T-helper 2 cell treated with Interferon-gamma antibody and Interleukin-4, amounts not matched to agents 100 ng/mL and 5 ng/mL, for 36 hours (primary cell): ENCODE measurements around the gene EDC4. TPM values are rescaled to one million over a fixed set of nuclear protein-coding genes. Genes with fewer than 3 reads are reported as not detected.
"Not testable (repeated sequence)": the region's sequence is repeated elsewhere in the genome, so short reads cannot be mapped to it uniquely, and the experiment has no call there.

Experiments
- intact Hi-C: fragments of 100-400 bp; cut with micrococcal nuclease; formaldehyde crosslinking; loops from one replicate; pipeline ENCODE4 v1.15.1; 2023
- total RNA-seq: library from RNA; stranded (reverse); gene quantifications from 2 replicates; pipeline ENCODE4 v1.2.3, GENCODE V29; 2022

The EDC4 gene
- total RNA-seq, 1 donor from 2014 or later, result 112 TPM

GRCh38 chr16:67846320-67847063, 26.4 kb upstream of the EDC4 start, which contains the start of gene NUTF2:
Gene NUTF2 (plus strand): TSS chr16:67846933. CDS start chr16:67865131, 18,198 bp downstream.
- intact Hi-C loops, result loop anchor here (1.0 to 10.0 kb wide), 7 partner anchors 13 to 284 kb away; partner anchors contain the start of genes ACD, C16orf86, CTCF and EDC4

- intact Hi-C loops, result loop anchor here (2.0 to 10.0 kb wide), 2 partner anchors 26 to 182 kb away; partner anchors contain the start of genes ACD, C16orf86, EDC4 and ENKD1
Observed at GRCh38 chr16:67847064-67847861, 25.6 kb upstream of the EDC4 start, which contains the start of gene CENPT. Gene CENPT (minus strand): TSS chr16:67847693. CDS start chr16:67833859, 13,834 bp downstream.

GRCh38 chr16:67848118-67848517, 24.7 kb upstream of the EDC4 start:
- intact Hi-C loops, result loop anchor here (10.0 kb wide), 1 partner anchor 183 kb away; the partner anchor contains the start of genes ACD, C16orf86, ENKD1 and PARD6A

- intact Hi-C loops, result no loop called here
Observed at GRCh38 chr16:67853670-67854069, 19.2 kb upstream of the EDC4 start.

GRCh38 chr16:67855789-67856188, 17.1 kb upstream of the EDC4 start:
- intact Hi-C loops, result no loop called here

- intact Hi-C loops, result no loop called here
Observed at GRCh38 chr16:67856927-67857546, 15.8 kb upstream of the EDC4 start.

GRCh38 chr16:67857547-67858233, 15.2 kb upstream of the EDC4 start:
- intact Hi-C loops, result no loop called here

GRCh38 chr16:67858500-67858899, 14.4 kb upstream of the EDC4 start:
- intact Hi-C loops, result no loop called here

- intact Hi-C loops, result no loop called here
Observed at GRCh38 chr16:67860589-67861398, 12.1 kb upstream of the EDC4 start.

GRCh38 chr16:67861877-67862276, 11.0 kb upstream of the EDC4 start:
- intact Hi-C loops, result no loop called here

GRCh38 chr16:67862623-67863583, 9.9 kb upstream of the EDC4 start:
- intact Hi-C loops, result no loop called here

- intact Hi-C loops, result not testable (repeated sequence)
Observed at GRCh38 chr16:67864044-67864443, 8.8 kb upstream of the EDC4 start.

- intact Hi-C loops, result no loop called here
Observed at GRCh38 chr16:67864594-67864993, 8.3 kb upstream of the EDC4 start.

GRCh38 chr16:67865318-67865717, 7.5 kb upstream of the EDC4 start:
- intact Hi-C loops, result no loop called here

- intact Hi-C loops, result no loop called here
Observed at GRCh38 chr16:67868290-67868689, 4.6 kb upstream of the EDC4 start.

- intact Hi-C loops, result no loop called here
Observed at GRCh38 chr16:67869653-67870052, 3.2 kb upstream of the EDC4 start.

GRCh38 chr16:67871256-67871655, 1.6 kb upstream of the EDC4 start:
- intact Hi-C loops, result no loop called here

- intact Hi-C loops, result loop anchor here (2.0 kb wide), 2 partner anchors 25 to 65 kb away; partner anchors contain the start of genes CENPT, NUTF2, RANBP10 and TSNAXIP1
Observed at GRCh38 chr16:67872131-67872630, 671 bp upstream of the EDC4 start.
